GM18508 (cell line): ENCODE measurements around the gene FCER2.

Experiments
- ATAC-seq: cut with Tn5 transposase; IDR thresholded peaks from one replicate; pipeline ENCODE4 v1.9.1; 2021; ENCODE audit warnings: moderate number of reproducible peaks; ENCODE audit not compliant: insufficient read depth, unreplicated experiment

FCER2 gene

GRCh38 chr19:7704280-7705060 is 2.5 kb upstream of the FCER2 start:
- no peak for ATAC-seq

GRCh38 chr19:7703332-7703731 is 1.4 kb upstream of the FCER2 start:
- no peak for ATAC-seq

- no peak for ATAC-seq
These were observed 780 bp downstream of the FCER2 start for GRCh38 chr19:7701049-7701653.

GRCh38 chr19:7699417-7700401 is 2.2 kb downstream of the FCER2 start:
- ATAC-seq, result no peak

- no peak for ATAC-seq
These were observed 2.9 kb downstream of the FCER2 start for GRCh38 chr19:7699003-7699402.

- no peak for ATAC-seq
These were observed 3.3 kb downstream of the FCER2 start for GRCh38 chr19:7698583-7698982.

- no peak for ATAC-seq
These were observed 4.1 kb downstream of the FCER2 start for GRCh38 chr19:7697721-7698287.

- no peak for ATAC-seq
These were observed 7.4 kb downstream of the FCER2 start for GRCh38 chr19:7694499-7694898.

GRCh38 chr19:7692417-7693088 is 9.4 kb downstream of the FCER2 start:
- no peak for ATAC-seq

- ATAC-seq, result no peak
These were observed 10.4 kb downstream of the FCER2 start for GRCh38 chr19:7691497-7691896.

GRCh38 chr19:7690779-7691258 is 11.1 kb downstream of the FCER2 start:
- ATAC-seq, result no peak

GRCh38 chr19:7689165-7689564 is 12.8 kb downstream of the FCER2 start:
- ATAC-seq, result no peak

- ATAC-seq, result no peak
These were observed 14.8 kb downstream of the FCER2 start for GRCh38 chr19:7687177-7687576.

- no peak for ATAC-seq
These were observed 16.1 kb downstream of the FCER2 start for GRCh38 chr19:7685546-7686445.

GRCh38 chr19:7682175-7682855 is 19.6 kb downstream of the FCER2 start:
- ATAC-seq, result no peak

GRCh38 chr19:7681340-7682174 is 20.4 kb downstream of the FCER2 start:
- no peak for ATAC-seq

- ATAC-seq, result no peak
These were observed 21.2 kb downstream of the FCER2 start, which contains the start of gene TRAPPC5 for GRCh38 chr19:7680606-7681339. TRAPPC5 (plus strand) TSS chr19:7680833; CDS start chr19:7682254, 1,421 bp downstream.
